Activated CD8-positive, alpha-beta memory T cell treated with anti-CD3 and anti-CD28 coated beads for 1 hour (primary cell): ENCODE results near the gene C1QL3.

ENCODE experiments used
- DNase-seq, 2 donors: peaks; one replicate each; pipeline ENCODE4 v3.0.0-alpha.2; 2020; ENCODE audit warnings: low read depth in 1 of 2; ENCODE audit errors: extremely low read depth in 1 of 2

C1QL3 gene

GRCh38 chr10:16521311-16522016, at the start of gene C1QL3:
Gene C1QL3 (minus strand): TSS chr10:16521879. CDS start chr10:16521065, 814 bp downstream.
- no peak for DNase-seq

- DNase-seq, result no peak
These were observed 49.1 kb upstream of the C1QL3 start for GRCh38 chr10:16570731-16571130.

DNA sequence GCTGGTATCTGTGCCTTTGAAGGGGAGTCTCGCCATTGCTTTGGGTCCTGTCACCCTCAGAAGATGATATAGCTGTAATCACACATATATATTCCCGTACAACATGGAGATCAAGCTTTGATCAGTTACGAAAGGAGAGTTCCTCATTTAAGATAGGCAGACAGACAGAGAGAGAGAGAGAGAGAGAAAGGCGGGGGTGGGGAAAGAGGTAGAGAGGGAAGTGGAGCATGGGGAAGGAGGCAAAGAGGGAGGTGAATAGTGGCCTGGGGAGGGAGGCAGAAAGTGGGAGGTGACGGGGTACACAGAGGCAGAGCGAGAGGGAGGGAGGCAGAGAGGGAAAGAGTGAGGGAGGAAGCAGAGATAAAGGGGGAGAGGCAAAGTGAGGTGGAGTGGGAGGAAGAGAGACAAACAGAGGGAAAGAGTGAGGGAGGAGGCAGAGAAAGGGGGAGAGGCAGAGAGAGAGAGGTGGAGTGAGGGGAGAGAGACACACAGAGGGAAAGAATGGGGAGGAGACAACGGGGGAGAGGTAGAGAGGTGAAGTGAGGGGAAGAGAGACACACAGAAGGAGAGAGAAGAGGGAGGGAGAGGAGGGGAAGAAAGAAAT, 44.6 kb upstream of the C1QL3 start:
- DNase-seq, result no peak

DNA sequence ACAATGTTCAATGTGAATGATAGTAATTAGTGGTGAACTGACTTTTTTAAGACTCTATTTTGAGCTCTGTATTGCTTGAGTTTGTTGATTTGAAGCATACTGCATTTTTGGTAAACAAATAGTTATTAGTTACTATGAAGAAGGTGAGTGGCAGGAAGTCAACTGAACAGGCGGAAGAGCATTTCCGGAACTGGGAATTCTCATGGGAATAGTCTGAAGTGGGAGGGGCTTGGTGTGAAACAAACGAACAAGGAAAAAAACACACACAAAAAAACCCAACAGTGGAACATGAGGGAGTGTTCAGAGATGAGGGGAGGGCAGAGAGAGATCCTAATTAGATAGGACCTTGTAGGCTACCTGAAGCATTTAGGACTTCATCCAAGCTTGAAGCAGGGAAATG, 43.9 kb upstream of the C1QL3 start:
- DNase-seq, result no peak

- DNase-seq, result no peak
These were observed 41.2 kb upstream of the C1QL3 start for GRCh38 chr10:16562891-16563290.

- DNase-seq, result no peak
These were observed 37.6 kb upstream of the C1QL3 start for GRCh38 chr10:16559236-16559773.

DNA sequence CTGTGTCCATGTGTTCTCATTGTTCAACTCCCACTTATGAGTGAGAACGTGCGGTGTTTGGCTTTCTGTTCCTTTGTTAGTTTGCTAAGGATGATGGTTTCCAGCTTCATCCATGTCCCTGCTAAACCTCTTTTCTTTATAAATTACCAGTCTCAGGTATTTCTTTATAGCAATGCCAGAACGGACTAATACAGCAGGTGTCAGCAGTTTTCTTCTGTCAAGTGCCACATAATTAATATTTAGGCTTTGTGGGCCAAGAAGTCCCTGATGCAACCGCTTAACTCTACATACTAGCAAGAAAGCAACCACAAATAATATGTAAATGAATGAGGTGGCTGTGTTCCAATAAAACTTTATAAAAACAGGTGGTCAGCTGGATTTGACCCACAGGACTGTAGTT, 26.3 kb upstream of the C1QL3 start:
- no peak for DNase-seq

DNA sequence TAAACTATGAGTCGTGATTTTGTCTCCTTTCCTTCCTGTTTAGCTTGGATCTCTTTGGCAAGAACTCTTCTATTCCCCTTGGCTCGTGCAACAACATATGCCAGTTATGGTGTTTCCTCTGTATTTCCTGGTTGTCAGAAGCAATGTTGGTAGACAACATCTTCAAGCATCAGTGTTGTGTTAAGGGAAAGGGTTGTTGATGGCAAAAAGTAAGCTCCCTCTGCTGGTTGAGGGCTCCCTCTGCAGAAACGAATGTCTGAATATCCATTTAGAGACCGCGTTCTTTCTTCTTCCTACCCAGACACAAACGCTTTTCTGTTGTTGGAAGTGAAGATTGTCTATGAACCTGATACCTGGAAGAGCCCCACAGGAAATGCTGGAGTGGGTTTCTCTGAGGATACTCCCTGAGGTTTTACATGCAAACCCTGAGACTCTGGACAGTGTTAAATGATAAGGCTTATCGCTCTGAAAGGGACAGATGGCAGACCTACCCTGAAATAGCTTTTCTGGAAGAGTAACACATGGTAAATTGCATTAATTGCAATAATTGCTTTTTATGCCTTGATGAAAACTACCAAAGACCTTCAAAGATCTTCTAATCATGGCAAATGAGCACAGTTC, 23.5 kb upstream of the C1QL3 start:
- no peak for DNase-seq

- no peak for DNase-seq
These were observed 22.9 kb upstream of the C1QL3 start for GRCh38 chr10:16544591-16544990.

DNA sequence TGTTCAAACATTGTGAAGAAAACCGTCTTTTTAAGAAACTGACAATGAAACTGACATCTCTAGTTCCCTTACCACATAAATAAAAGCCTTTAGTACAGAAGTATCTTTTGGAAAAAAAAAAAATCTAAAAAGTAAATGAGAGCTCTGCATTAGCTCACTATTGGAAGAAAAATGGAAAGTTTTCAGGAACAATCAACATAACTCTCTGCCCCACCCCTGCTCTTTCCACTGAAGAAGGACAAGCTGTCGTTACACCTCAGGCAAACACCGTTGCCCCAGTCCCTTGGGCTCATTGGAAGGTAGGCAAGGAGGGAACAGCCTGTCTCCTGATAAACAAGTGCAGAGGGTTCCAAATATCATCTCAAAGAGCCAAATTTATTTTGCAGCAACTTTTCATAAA, 22.4 kb upstream of the C1QL3 start:
- DNase-seq, result no peak

DNA sequence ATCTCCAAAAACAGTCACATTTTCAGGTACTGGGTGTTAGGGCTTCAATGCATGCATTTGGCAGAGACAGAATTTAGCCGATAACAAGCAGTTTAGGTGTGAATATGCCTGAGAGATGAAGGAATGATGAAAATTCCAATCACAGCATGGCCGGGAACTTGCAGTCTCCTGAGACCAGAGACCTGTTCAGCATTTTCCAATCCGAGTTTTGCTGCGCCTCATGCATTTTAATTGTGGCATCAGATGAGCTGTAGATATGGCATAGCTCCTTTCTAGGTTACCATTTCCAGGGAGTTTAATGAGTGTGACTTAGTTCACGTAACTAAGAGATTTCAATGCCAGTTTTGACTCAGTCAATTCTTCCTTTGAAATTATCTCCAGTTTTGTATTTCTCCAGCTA, 14.5 kb upstream of the C1QL3 start:
- DNase-seq, result no peak

DNA sequence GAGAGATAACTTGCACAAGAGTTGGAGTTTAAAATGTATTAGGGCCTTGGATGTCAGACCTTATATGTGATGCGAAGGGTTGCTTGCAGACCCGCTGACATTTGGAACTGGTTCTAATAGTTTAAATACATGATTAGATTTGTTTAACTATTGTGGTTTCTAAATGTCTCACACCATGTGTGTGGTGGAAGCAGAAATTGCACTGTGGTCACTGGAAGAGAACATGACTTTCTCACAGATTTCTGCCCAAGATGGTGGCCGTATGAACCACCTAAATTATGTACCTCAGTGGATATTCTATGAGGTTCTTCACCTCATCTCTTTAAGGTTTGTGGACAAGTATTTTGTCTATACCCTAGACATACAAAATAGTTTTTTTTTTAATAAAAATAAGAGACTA, 8.2 kb upstream of the C1QL3 start:
- DNase-seq, result no peak

DNA sequence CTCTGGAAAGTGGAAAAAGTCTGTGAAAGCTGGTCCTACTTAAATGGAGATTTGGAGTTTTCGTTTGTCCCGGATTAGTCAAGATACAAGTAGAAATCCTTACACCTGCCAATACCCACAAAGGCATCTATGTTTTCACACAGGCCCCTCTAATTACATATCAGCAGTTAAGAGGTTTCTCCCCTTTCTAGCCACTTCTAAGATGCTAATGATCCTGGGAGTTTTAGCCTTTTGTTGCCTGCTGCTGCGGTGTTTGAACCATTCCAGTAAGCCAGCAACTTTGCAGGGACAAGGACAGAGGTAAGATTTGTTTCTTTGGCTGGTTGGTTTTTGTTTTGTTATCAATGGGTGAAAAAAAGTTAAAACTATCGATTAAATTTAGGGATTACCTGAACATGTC, 5.8 kb upstream of the C1QL3 start:
- DNase-seq, result no peak

- no peak for DNase-seq
These were observed 779 bp downstream of the C1QL3 start for GRCh38 chr10:16520900-16521299.

GRCh38 chr10:16519908-16520861, 1.5 kb downstream of the C1QL3 start:
- no peak for DNase-seq

- no peak for DNase-seq
These were observed 2.3 kb downstream of the C1QL3 start for GRCh38 chr10:16519250-16519907.

DNA sequence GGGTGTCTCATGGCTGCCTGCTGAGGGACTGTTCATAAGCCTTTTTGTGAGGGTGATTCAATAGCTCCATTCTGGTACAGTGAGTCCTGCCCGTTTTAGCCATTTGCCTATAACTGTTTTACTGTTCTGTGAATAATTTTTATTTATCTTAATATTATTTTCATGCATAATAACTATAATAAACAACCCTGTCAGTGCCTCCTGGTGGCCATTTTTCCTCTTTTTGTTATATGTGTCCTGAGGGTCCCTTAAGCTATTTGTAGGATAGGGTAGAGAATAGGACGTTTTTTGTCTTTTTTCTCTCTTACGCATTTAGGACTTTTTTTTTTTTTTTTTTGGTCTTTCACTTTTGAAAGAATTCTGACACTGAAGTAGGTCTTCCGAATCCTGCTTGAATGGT, 2.9 kb downstream of the C1QL3 start:
- DNase-seq, result no peak

DNA sequence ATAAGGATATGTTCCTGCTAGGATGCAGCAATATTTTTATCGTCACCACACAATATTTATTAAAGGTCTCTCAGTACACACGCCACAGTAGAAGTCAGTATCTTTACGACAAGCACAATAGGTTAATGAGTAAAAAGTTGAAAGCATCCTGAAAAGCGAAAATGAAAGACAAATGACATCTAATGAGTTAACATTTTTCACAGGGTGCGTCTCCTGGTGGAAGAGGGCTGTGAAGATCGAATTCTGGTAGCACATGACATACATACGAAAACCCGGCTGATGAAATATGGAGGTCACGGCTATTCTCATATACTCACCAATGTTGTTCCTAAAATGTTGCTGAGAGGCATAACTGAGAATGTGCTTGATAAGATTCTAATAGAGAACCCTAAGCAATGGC, 10.8 kb downstream of the C1QL3 start:
- no peak for DNase-seq

- DNase-seq, result no peak
These were observed 11.7 kb downstream of the C1QL3 start for GRCh38 chr10:16509996-16510395.

DNA sequence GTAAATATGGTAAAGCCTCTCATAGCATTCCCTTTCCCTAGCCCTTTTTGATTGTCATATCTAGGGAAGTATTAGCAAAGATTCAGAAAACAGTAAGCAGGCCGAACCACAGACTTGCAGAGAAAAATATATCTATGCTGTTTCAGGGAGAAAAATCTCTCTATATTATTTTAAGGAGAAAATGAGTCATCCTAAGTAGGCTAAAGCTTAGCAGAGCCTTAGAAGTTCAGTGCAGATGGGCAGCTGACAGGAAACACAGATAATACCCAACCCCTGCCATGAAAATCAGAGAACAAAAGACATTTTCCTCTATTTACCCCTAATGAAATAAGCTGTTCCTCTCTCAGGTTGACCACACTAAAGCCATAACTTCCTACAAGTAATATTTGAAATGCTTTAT, 16.5 kb downstream of the C1QL3 start:
- no peak for DNase-seq
